Neuron (in vitro differentiated cells): ENCODE measurements around the gene ACAP3.
"Not testable (repeated sequence)": the region's sequence is repeated elsewhere in the genome, so short reads cannot be mapped to it uniquely, and the experiment has no call there.

Experiments
- H2AFZ ChIP-seq: one replicate; pipeline ENCODE4 v1.6.1; 2013; ENCODE audit warnings: low read depth, mild to moderate bottlenecking, inconsistent platforms, low read length, moderate library complexity
- H3K27me3 ChIP-seq: one replicate; pipeline ENCODE4 v1.6.1; 2013; ENCODE audit warnings: low read length; ENCODE audit not compliant: insufficient read depth
- H3K36me3 ChIP-seq: one replicate; pipeline ENCODE4 v1.6.1; 2013; ENCODE audit warnings: low read length; ENCODE audit not compliant: insufficient read depth
- H3K4me1 ChIP-seq: one replicate; pipeline ENCODE4 v1.6.1; 2013; ENCODE audit warnings: low read length; ENCODE audit not compliant: insufficient read depth
- H3K4me3 ChIP-seq: 2 replicates; pipeline ENCODE4 v1.5.1; 2013; ENCODE audit warnings: mild to moderate bottlenecking, low read length, moderate library complexity
- H3K9me3 ChIP-seq: one replicate; pipeline ENCODE4 v1.6.1; 2013; ENCODE audit warnings: low read length

Gene ACAP3

GRCh38 chr1:1253972-1254666, 53.6 kb downstream of the ACAP3 start:
- Histone ChIP-seq H3K27me3 (no peaks in the 10 kb centered on the region), H3K9me3 (no peaks in the 10 kb centered on the region), H3K36me3 (peaks cover 34% of the 10 kb centered on the region)

DNA sequence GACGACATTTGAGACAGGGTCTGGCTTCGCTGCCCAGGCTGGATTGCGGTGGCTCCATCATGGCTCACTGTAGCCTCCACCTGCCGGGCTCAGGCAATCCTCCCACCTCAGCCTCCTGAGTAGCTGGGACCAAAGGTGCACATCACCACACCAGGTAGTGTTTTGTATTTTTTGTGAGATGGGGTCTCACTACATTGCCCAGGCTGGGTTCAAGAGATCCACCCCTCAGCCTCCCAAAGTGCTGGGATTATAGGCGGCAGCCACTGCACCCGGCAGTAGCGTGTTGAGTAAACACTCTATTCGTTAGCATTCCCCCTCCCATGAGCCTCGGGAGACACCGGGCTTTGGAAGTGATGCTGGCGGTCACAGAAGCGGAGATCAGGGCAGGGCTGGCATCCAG, 54.4 kb downstream of the ACAP3 start:
- H3K36me3 ChIP-seq, result peaks cover 30% of the 10 kb centered on the region
- no peaks in the 10 kb centered on the region for H3K27me3 ChIP-seq
- no peak overlapping the region for H2AFZ ChIP-seq

More at GRCh38 chr1:1253972-1254666, 53.6 kb downstream of the ACAP3 start:
- Histone ChIP-seq H2AFZ (no peak overlapping the region), H3K4me1 (no peaks in the 10 kb centered on the region), H3K4me3 (no peak overlapping the region)

DNA sequence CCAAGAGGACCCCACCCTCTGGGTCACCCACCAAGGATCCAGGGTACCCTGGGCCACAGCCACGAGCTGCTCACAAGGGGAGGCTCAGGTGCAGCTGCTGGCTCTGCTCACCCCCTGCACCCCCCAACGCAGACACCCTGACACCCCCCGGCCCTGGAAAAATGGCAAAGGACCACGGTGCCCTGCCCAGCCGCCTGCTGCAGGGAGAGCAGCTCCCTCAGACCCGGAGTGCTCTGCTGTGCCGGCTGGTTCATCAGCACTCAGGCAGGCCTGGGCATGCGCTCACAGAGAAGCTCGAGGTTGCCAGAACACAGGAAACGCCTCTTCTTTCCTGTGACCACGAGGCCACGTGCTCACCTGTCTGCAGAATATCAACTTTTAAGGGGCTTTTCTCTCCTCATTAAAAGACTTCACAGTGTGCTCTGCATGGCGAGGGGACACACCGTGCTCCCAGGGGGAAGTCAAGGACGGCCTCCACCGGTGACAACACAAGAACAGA, 56.9 kb downstream of the ACAP3 start:
- Histone ChIP-seq H3K27me3 (peaks cover 12% of the 10 kb centered on the region), H3K4me1 (no peaks in the 10 kb centered on the region), H3K4me3 (no peak overlapping the region), H3K36me3 (peaks cover 21% of the 10 kb centered on the region), H3K9me3 (no peaks in the 10 kb centered on the region), H2AFZ (no peak overlapping the region)

More for the DNA sequence above, 54.4 kb downstream of the ACAP3 start:
- Histone ChIP-seq H3K9me3 (no peaks in the 10 kb centered on the region), H3K4me3 (no peak overlapping the region), H3K4me1 (no peaks in the 10 kb centered on the region)

DNA sequence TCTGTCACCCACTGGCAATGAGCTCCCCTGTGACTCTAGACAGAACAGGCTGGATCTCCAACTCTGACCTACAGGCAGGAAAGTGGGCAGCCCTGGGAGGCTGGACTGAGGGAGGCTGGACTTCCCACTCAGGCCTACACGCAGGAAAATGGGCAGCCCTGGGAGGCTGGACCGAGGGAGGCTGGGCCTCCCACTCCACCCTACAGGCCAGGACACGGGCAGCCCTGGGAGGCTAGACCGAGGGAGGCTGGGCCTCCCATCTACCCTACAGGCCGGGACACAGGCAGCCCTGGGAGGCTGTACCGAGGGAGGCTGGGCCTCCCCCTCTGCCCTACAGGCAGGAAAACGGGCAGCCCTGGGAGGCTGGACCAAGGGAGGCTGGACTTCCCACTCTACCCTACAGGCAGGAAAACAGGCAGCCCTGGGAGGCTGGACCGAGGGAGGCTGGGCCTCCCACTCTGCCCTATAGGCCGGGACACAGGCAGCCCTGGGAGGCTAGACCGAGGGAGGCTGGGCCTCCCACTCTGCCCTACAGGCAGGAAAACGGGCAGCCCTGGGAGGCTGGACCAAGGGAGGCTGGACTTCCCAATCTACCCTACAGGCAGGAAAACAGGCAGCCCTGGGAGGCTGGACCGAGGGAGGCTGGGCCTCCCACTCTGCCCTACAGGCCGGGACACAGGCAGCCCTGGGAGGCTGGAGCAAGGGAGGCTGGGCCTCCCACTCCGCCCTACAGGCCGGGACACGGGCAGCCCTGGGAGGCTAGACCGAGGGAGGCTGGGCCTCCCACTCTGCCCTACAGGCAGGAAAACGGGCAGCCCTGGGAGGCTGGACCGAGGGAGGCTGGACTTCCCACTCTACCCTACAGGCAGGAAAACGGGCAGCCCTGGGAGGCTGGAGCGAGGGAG, 59.5 kb downstream of the ACAP3 start:
- not testable (repeated sequence) for H3K9me3 ChIP-seq, H3K4me1 ChIP-seq, H3K4me3 ChIP-seq, H3K36me3 ChIP-seq, H2AFZ ChIP-seq
- peaks cover 14% of the 10 kb centered on the region for H3K27me3 ChIP-seq

- Histone ChIP-seq H3K4me1 (peaks cover 4% of the 10 kb centered on the region), H3K36me3 (no peaks in the 10 kb centered on the region), H3K27me3 (peaks cover 14% of the 10 kb centered on the region), H3K9me3 (no peaks in the 10 kb centered on the region), H3K4me3 (no peak overlapping the region), H2AFZ (no peak overlapping the region)
Observed at GRCh38 chr1:1247341-1247913, 60.3 kb downstream of the ACAP3 start.

DNA sequence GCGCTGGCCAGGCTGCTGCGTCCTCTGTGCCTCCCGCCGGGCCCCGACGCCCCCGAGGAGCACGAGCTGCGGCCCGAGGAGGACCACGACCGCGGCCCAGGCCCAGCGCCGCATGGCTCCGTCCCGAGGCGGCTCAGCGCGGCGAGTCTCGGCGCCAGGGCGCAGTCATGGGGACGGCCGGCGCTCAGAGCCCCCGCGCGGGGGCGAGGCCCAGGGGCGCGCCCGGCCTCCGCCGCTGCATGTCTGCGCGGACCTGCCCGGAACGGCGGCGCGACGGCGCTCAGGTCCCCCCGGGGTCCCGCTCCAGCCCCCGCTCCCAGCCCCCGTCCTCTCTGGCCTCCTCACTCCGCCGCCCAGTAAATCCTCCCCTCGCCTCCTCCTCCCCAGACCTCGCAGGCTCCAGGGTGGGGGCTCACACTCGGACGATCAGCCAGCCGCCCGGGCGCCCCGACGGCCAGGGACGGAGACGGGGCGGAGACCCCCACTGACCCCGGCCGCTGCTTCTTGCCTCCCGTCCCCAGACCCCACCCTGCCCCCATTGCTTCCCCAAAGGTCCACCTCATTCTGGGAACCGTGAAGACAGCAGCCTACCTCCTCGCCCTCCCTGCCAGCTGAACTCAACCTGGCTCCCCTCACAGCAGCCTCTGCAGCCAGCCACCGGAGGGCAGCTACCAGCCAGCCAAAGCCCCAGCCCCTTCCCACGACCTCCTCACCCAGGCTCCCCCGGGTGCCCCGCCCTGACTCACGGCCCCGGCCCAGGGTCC, 61.0 kb downstream of the ACAP3 start, which contains the start of gene C1QTNF12:
Gene C1QTNF12 (minus strand): TSS at position 146 of the 764 bp plus-strand sequence. CDS start 32 bp downstream, at position 114.
- Histone ChIP-seq H3K36me3 (no peaks in the 10 kb centered on the region), H2AFZ (no peak within 1 kb of the TSS), H3K27me3 (peaks cover 14% of the 10 kb centered on the region), H3K4me3 (no peak within 1 kb of the TSS), H3K9me3 (no peaks in the 10 kb centered on the region), H3K4me1 (peaks cover 4% of the 10 kb centered on the region)

GRCh38 chr1:1245817-1246576, 61.7 kb downstream of the ACAP3 start:
- Histone ChIP-seq H3K36me3 (no peaks in the 10 kb centered on the region), H3K4me3 (no peak overlapping the region), H3K4me1 (peaks cover 4% of the 10 kb centered on the region), H2AFZ (no peak overlapping the region), H3K27me3 (peaks cover 14% of the 10 kb centered on the region), H3K9me3 (no peaks in the 10 kb centered on the region)

GRCh38 chr1:1245178-1245816, 62.4 kb downstream of the ACAP3 start:
- no peaks in the 10 kb centered on the region for H3K9me3 ChIP-seq

GRCh38 chr1:1244192-1244811, 63.4 kb downstream of the ACAP3 start:
- Histone ChIP-seq H3K36me3 (no peaks in the 10 kb centered on the region), H3K4me1 (peaks cover 16% of the 10 kb centered on the region), H3K4me3 (no peak overlapping the region), H3K27me3 (peaks cover 14% of the 10 kb centered on the region), H3K9me3 (no peaks in the 10 kb centered on the region), H2AFZ (no peak overlapping the region)

More at GRCh38 chr1:1245178-1245816, 62.4 kb downstream of the ACAP3 start:
- H3K27me3 ChIP-seq, result peaks cover 14% of the 10 kb centered on the region
- H3K36me3 ChIP-seq, result no peaks in the 10 kb centered on the region
- H2AFZ ChIP-seq, result no peak overlapping the region
- H3K4me1 ChIP-seq, result peaks cover 7% of the 10 kb centered on the region
- no peak overlapping the region for H3K4me3 ChIP-seq

GRCh38 chr1:1243807-1244191, 63.9 kb downstream of the ACAP3 start:
- Histone ChIP-seq H3K4me1 (peaks cover 21% of the 10 kb centered on the region), H3K36me3 (no peaks in the 10 kb centered on the region), H2AFZ (no peak overlapping the region), H3K4me3 (no peak overlapping the region), H3K9me3 (no peaks in the 10 kb centered on the region), H3K27me3 (peaks cover 14% of the 10 kb centered on the region)

DNA sequence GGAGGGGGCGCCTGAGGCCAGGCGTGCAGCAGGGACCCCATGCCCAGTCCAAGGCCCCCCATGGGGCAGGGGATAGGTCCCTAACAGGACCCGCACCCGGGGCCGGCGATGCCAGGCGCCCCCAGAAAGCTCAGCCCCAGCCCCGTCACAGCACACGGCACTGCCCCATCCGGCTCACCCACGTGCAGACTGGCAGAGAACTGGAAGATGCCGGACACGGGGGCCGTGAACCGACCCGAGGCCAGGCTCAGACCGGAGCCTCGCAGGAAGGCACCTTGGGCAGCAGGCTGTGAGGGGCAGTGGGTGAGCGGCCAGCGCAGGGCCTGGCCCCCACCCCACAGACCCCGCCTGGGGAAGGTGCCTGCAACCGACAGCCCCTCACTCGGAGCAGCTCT, 64.5 kb downstream of the ACAP3 start:
- peaks cover 14% of the 10 kb centered on the region for H3K27me3 ChIP-seq
- H2AFZ ChIP-seq, result no peak overlapping the region
- no peaks in the 10 kb centered on the region for H3K9me3 ChIP-seq
- H3K4me3 ChIP-seq, result no peak overlapping the region
- no peaks in the 10 kb centered on the region for H3K36me3 ChIP-seq
- peaks cover 24% of the 10 kb centered on the region for H3K4me1 ChIP-seq
